K562 (cell line): ENCODE results near the gene ZFYVE28. TPM values are rescaled to one million over a fixed set of nuclear protein-coding genes. Genes with fewer than 3 reads are reported as not detected.
A peak's percentile ranks its signal among the peaks of the same experiment; 100 is the strongest.

Experiments used
- ATAC-seq: fragments of 200-7000 bp; cut with Tn5 transposase; 3 replicates; pipeline ENCODE4 v1.9.1; 2020; ENCODE audit warnings: moderate library complexity
- BruUV-seq: library from RNA; stranded (reverse); fragments of 400-500 nt; replicated peaks from 2 replicates; lab custom pipeline; 2021; lab: Mats Ljungman, UMichigan
- CTCF ChIA-PET: fragments of 300-600 bp; formaldehyde crosslinking; extraction: SDS; loops from one replicate; lab custom pipeline; 2021; ENCODE audit warnings: low intra/inter-chr PET ratio; lab: Yijun Ruan, JAX
- POLR2A ChIA-PET: fragments of 300-600, 350-650 bp; sonication (Branson Sonifier 250); formaldehyde crosslinking; extraction: SDS; loops from one replicate; lab custom pipeline; 2021; ENCODE audit warnings: antibody characterized with exemption, inconsistent platforms; lab: Yijun Ruan, JAX
- DNase-seq, 4 experiments: peaks; one replicate each; pipeline versions ENCODE4 v3.0.0 to v3.0.0-alpha.2; 2011 to 2018; ENCODE audit warnings: low spot score in 3 of 4, mixed read lengths in 3 of 4; ENCODE audit errors: extremely low read depth in 1 of 4
- FAIRE-seq: peaks from 2 replicates; lab custom pipeline; 2011; peaks lifted over from hg19 to GRCh38; lab: Jason Lieb, UNC
- H2AFZ ChIP-seq: 2 replicates; pipeline ENCODE4 v1.6.0; 2011; ENCODE audit warnings: low read depth, low read length, control low read depth, inconsistent platforms
- H3K27ac ChIP-seq: fragments of 200-600 bp; 3 replicates; pipeline ENCODE4 v1.8.0; 2011; ENCODE audit warnings: low read depth, mild to moderate bottlenecking, control low read depth, inconsistent platforms, low read length, moderate library complexity, mixed read lengths; ENCODE audit errors: extremely low read depth
- H3K27me3 ChIP-seq, 2 experiments: fragments of 300-600 bp in 1 of 2; 2 replicates in 1 of 2; 3 replicates in 1 of 2; pipeline versions ENCODE4 v1.6.0 to v1.8.0; 2011; ENCODE audit warnings: inconsistent platforms in 2 of 2, low read length in 2 of 2, mild to moderate bottlenecking in 1 of 2, mixed read lengths in 1 of 2, moderate library complexity in 1 of 2; ENCODE audit not compliant: control insufficient read depth in 2 of 2, insufficient read depth in 2 of 2
- H3K36me3 ChIP-seq: fragments of 300-600 bp; 3 replicates; pipeline ENCODE4 v1.8.0; 2011; ENCODE audit warnings: mild to moderate bottlenecking, low read length, inconsistent platforms; ENCODE audit not compliant: control insufficient read depth, insufficient read depth
- H3K4me1 ChIP-seq, 2 experiments: fragments of 200-600 bp in 1 of 2; replicated peaks in 1 of 2; 2 replicates in 1 of 2; 3 replicates in 1 of 2; pipeline versions ENCODE4 v1.5.1 to v1.8.0; 2011; ENCODE audit warnings: inconsistent platforms in 2 of 2, low read length in 2 of 2, mild to moderate bottlenecking in 1 of 2, mixed read lengths in 1 of 2, moderate library complexity in 1 of 2; ENCODE audit not compliant: control insufficient read depth in 2 of 2, insufficient read depth in 2 of 2
- H3K4me2 ChIP-seq: 2 replicates; pipeline ENCODE4 v1.6.1; 2011; ENCODE audit warnings: low read length, control low read depth, inconsistent platforms, mixed read lengths; ENCODE audit not compliant: insufficient read depth
- H3K4me3 ChIP-seq: fragments of 200-600 bp; sonication (generic), shearing (Covaris generic); 2 replicates; pipeline ENCODE4 v1.5.1; 2016; ENCODE audit warnings: control low read depth, inconsistent platforms
- H3K79me2 ChIP-seq: fragments of 200-600 bp; 3 replicates; pipeline ENCODE4 v1.8.0; 2011; ENCODE audit warnings: low read length, inconsistent platforms; ENCODE audit not compliant: control insufficient read depth, insufficient read depth
- H3K9ac ChIP-seq, 2 experiments: 2 replicates each; pipeline versions ENCODE4 v1.6.0 to v1.6.1; 2011; ENCODE audit warnings: low read depth in 2 of 2, low read length in 2 of 2, control low read depth in 1 of 2, inconsistent platforms in 1 of 2, mild to moderate bottlenecking in 1 of 2, mixed read lengths in 1 of 2; ENCODE audit not compliant: insufficient read depth in 1 of 2
- H3K9me1 ChIP-seq: one replicate; pipeline ENCODE4 v1.6.0; 2011; ENCODE audit warnings: inconsistent platforms, mild to moderate bottlenecking, low read length, moderate library complexity; ENCODE audit not compliant: control insufficient read depth, insufficient read depth
- H3K9me3 ChIP-seq: replicated peaks from 2 replicates; pipeline ENCODE4 v1.5.1; 2011; ENCODE audit warnings: low read depth, low read length, inconsistent platforms; ENCODE audit not compliant: control insufficient read depth, insufficient read depth
- H4K20me1 ChIP-seq: replicated peaks from 2 replicates; pipeline ENCODE4 v1.6.1; 2011; ENCODE audit warnings: low read length, inconsistent platforms, mixed read lengths; ENCODE audit not compliant: control insufficient read depth, insufficient read depth
- HDAC2 ChIP-seq: fragments of 450-650 bp; IDR thresholded peaks from 2 replicates; pipeline ENCODE4 v1.6.1; 2016; ENCODE audit warnings: mild to moderate bottlenecking
- ZKSCAN8 ChIP-seq: fragments of 200-800 bp; sonication (Bioruptor generic); IDR thresholded peaks from 2 replicates; pipeline ENCODE4 v1.6.1; 2016; ENCODE audit warnings: missing genetic modification characterization, missing compliant biosample characterization
- ZNF143 ChIP-seq: sonication (generic); formaldehyde crosslinking; IDR thresholded peaks from 2 replicates; pipeline ENCODE4 v1.9.0; 2022; ENCODE audit warnings: mild to moderate bottlenecking, missing genetic modification reagents
- WGBS: fragments of 100-300 bp; shearing (Covaris generic); methylation state at CpG from one replicate; pipeline ENCODE4 v1.1.6; 2016; ENCODE audit warnings: low coverage, mixed read lengths; ENCODE audit not compliant: insufficient coverage; ENCODE audit errors: missing lambda C conversion rate; 5-methylcytosine and 5-hydroxymethylcytosine counted together
- in situ Hi-C: fragments of 300-500 bp; cut with MboI; formaldehyde crosslinking; loops from 4 replicates; pipeline ENCODE4 v1.15.0; 2018; ENCODE audit warnings: inconsistent platforms, mixed read lengths
- intact Hi-C: fragments of 100-400 bp; cut with micrococcal nuclease; formaldehyde crosslinking; loops from 2 replicates; pipeline ENCODE4 v1.14.2; 2022
- polyA plus RNA-seq, 8 experiments: library from polyadenylated mRNA; depleted of rRNA in 4 of 8; stranded (reverse) in 5 of 8; unstranded in 3 of 8; fragments of >200 nt; fragmentation: Nextera tagmentation in 2 of 8; fragmentation: Illumina TruSeq in 1 of 8; extraction: Ambion mirVana in 2 of 8; extraction: Trizol in 1 of 8; gene quantifications; 2 replicates each; pipeline versions ENCODE4 v1.2.1 to v1.2.3, GENCODE V29; 2011 to 2014; ENCODE audit warnings: inconsistent platforms in 1 of 8, missing spikeins in 1 of 8
- total RNA-seq, 7 experiments: library from RNA; depleted of rRNA in 6 of 7; stranded (reverse); fragments of >200 nt in 6 of 7; fragmentation: Illumina TruSeq in 2 of 7; extraction: Trizol in 2 of 7; gene quantifications; 2 replicates each; pipeline versions ENCODE4 v1.2.1 to v1.2.3, GENCODE V29; 2011 to 2021; ENCODE audit warnings: low replicate concordance in 1 of 7

Gene ZFYVE28
- total and polyA plus RNA-seq, 9 of the 15 experiments (the other 6 are each of a cell fraction or from before 2014, with no cell fraction given), result 1.3 to 24.8 (median 8.9) TPM

- 0 out of 2 replicates have a peak, but pooled peaks have one; percentile 16 for TF ChIP-seq HDAC2
These were observed 16.2 kb downstream of the ZFYVE28 start (continued) for GRCh38 chr4:2402048-2402842.

GRCh38 chr4:2401610-2401983 is 16.8 kb downstream of the ZFYVE28 start:
- no peaks in the 10 kb centered on the region for H4K20me1 ChIP-seq
- POLR2A ChIA-PET, result interaction anchor here (0.6 to 3.2 kb wide), 5 partner anchors 8 to 69 kb away, joined by 3 to 18 read pairs (median 5); no protein-coding TSS in a partner anchor
- H3K4me2 ChIP-seq, result peak overlapping the region; percentile 73
- peaks cover 8% of the 10 kb centered on the region; the same call in 1 of the 3 replicates for H3K36me3 ChIP-seq
- no peak overlapping the region for H3K4me3 ChIP-seq
- peaks cover 35 to 78% of the 10 kb centered on the region in 2 experiments for H3K4me1 ChIP-seq
- H3K27me3 ChIP-seq, result no peaks in the 10 kb centered on the region
- no peak overlapping the region for H2AFZ ChIP-seq
- WGBS, result 61% methylated on average over 15 of the region's 15 CpGs
- DNase-seq, result no peak
- ATAC-seq, result no peak
- no TSS peak for BruUV-seq
- no peaks in the 10 kb centered on the region for H3K9me3 ChIP-seq
- H3K79me2 ChIP-seq, result peaks cover 71% of the 10 kb centered on the region
- in situ Hi-C loops, result no loop called here
- H3K27ac ChIP-seq, result no peak overlapping the region
- TF ChIP-seq ZNF143 (CRISPR knock-in tag), result 0 out of 2 replicates have a peak, but pooled peaks have one; percentile 35
- no peak for TF ChIP-seq ZKSCAN8 (CRISPR knock-in tag)
- TF ChIP-seq, all 486 proteins: peak for 1
- Histone ChIP-seq H3K9ac (peak overlapping the region in 1 of 2 experiments; percentile 86; a peak in 3 of 4 replicates), H3K9me1 (peaks cover 4% of the 10 kb centered on the region)
- CTCF ChIA-PET, result interaction anchor here (0.5 kb wide), 1 partner anchor 10 kb away, joined by 4 read pairs; no protein-coding TSS in a partner anchor
- intact Hi-C loops, result no loop called here
- FAIRE-seq, result no peak
